NT2/D1 (cell line): ENCODE measurements around the gene RPL10.

Source experiments
- SUZ12 ChIP-seq: IDR thresholded peaks from 2 replicates; pipeline ENCODE4 v1.6.1; 2011; ENCODE audit not compliant: insufficient read length, insufficient read depth; ENCODE audit errors: extremely low read depth
- YY1 ChIP-seq: IDR thresholded peaks from 2 replicates; pipeline ENCODE4 v1.6.1; 2011; ENCODE audit not compliant: insufficient read length, insufficient read depth

DNA sequence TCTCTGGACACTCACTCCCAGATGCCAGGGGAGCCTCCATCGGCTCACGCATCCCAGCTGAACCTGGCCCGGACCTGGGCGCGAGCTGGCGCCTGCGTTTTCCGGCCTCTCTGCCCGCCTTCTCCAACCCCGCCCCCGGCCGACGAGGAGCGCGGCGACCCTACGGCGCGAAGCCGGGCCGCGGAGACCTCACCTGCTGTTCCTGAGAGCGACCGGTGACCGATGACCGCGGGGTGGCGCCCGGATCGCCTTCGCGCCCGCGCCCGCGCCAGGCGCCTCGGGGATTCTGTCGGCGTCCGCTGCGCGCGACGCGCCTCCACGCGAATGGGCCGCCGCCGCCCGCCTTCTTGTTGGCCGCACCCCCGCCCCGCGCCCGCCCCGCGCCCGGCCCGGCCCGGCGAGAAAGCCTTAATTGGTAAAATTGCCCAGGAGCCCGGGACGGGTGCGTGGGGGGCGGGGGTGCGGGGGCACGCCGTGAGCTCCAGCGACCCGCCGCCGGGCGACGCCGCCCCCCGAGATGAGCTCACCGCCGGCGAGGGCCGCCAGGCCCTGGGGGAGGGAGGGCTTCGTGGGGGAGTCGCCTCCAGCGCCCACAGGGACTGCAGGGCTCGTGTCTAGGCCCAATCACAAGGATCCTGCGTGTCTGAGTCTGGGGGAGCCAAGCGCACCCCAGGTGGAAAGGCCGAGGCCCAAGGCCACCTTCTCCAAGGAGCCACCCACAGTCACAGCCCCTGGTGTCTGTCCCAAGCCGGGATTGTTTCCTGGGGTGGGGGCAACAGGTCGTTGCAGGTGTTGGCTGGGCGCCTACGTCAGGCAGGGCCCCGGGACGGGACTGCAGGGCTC lies 23.6 kb upstream of the RPL10 start, which contains the start of gene FLNA:
- no peak for TF ChIP-seq SUZ12
- TF ChIP-seq YY1, result no peak
